ENCODE data around the gene ANP32A.
A peak's percentile ranks its signal among the peaks of the same experiment; 100 is the strongest.

The ANP32A gene

GRCh38 chr15:68775236-68775577 lies 45.5 kb downstream of the ANP32A start:
- H3K4me3 ChIP-seq (replicated peaks; ENCODE audit: low read depth, low read length), result no peak overlapping the region
- TF ChIP-seq CTCF (IDR thresholded peaks at IDR 0.05; ENCODE audit: low read length, missing control alignments), result no peak
- DNase-seq (ENCODE audit: low read depth), result no peak

- no peak overlapping the region for H3K4me3 ChIP-seq (replicated peaks; ENCODE audit: low read depth, low read length)
- DNase-seq (ENCODE audit: low read depth), result peak; percentile 65
- TF ChIP-seq CTCF (IDR thresholded peaks at IDR 0.05; ENCODE audit: low read length, missing control alignments), result no peak
These were observed 46.0 kb downstream of the ANP32A start for GRCh38 chr15:68774521-68775235.

DNA sequence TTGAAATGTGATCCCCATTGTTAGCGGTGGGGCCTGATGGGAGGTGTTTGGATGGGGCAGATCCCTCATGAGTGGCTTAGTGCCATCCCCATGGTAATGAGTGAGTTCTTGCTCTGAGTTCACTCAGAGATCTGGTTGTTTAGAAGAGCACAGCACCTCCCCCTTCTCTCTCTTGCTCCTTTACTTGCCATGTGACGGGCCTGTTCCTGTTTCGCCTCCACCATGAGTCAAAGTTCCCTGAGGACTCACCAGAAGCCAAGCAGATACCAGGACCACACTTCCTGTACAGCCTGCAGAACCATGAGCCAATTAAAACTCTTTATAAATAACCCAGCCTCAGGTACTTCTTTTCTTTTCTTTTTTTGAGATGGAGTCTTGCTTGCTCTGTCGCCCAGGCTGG lies 46.6 kb downstream of the ANP32A start:
- H3K4me3 ChIP-seq (replicated peaks; ENCODE audit: low read depth, low read length), result no peak overlapping the region
- DNase-seq (ENCODE audit: low read depth), result no peak
- TF ChIP-seq CTCF (IDR thresholded peaks at IDR 0.05; ENCODE audit: low read length, missing control alignments), result no peak

DNA sequence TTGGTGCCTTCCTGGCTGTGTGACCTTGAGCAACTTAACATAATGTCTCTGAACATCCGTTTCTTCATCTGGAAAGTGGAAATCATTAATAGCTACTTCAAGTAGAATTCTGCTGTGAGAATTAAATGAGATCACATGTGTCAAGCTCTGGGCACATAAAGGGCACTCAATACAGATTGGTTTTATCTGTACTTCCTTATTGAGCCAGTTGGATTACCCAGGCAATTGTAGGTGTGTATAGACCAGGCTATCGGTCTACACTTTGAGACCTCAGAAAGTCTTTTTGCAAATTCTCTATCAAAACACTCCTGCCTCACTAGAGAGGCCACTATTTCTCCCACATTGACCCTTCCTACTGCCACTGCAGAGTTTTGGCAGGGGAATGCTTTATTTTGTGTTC lies 47.7 kb downstream of the ANP32A start:
- TF ChIP-seq CTCF (IDR thresholded peaks at IDR 0.05; ENCODE audit: low read length, missing control alignments), result no peak
- no peak for DNase-seq (ENCODE audit: low read depth)
- H3K4me3 ChIP-seq (replicated peaks; ENCODE audit: low read depth, low read length), result no peak overlapping the region

DNA sequence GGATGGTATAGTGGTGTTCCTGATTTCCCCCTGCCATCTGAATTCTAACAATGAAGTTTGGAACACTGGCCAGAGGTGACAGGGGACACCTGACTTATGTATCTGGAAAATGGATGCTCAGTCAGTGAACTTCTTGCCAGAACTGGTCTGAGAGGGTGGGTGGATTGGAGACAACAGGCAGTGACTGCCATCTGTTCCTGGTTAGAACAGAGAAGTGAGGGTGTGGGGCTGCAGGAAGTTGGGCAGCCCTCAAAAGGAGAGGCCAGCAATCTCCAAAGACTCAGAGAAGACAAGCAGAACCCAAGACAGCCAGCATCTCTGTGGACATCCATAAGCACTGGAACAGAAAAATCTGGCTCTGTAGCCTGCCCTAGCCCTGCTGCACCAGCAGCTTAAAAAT lies 50.5 kb downstream of the ANP32A start:
- no peak for TF ChIP-seq CTCF (IDR thresholded peaks at IDR 0.05; ENCODE audit: low read length, missing control alignments)
- H3K4me3 ChIP-seq (replicated peaks; ENCODE audit: low read depth, low read length), result no peak overlapping the region
- no peak for DNase-seq (ENCODE audit: low read depth)

DNA sequence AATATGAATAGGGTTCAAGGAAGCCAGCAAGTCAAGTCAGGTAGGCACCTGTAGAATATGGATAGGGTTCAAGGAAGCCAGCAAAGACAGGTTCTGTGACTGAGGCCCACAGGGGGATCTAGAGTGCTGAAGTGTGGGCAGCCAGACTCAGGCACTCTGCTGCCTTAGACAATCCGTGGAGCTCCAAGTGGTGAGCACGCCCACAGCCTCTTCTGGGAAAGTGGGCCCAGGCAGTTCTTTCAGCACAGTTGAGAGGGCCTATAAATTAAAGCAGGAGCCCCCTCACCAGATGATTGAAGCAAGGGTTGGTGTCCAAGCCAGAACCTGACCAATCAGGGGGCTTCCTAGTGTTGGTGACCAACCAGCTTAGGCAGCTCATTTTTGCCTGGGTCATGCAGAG lies 51.0 kb downstream of the ANP32A start:
- TF ChIP-seq CTCF (IDR thresholded peaks at IDR 0.05; ENCODE audit: low read length, missing control alignments), result no peak
- H3K4me3 ChIP-seq (replicated peaks; ENCODE audit: low read depth, low read length), result no peak overlapping the region
- no peak for DNase-seq (ENCODE audit: low read depth)

- no peak overlapping the region for H3K4me3 ChIP-seq (replicated peaks; ENCODE audit: low read depth, low read length)
- TF ChIP-seq CTCF (IDR thresholded peaks at IDR 0.05; ENCODE audit: low read length, missing control alignments), result no peak
- DNase-seq (ENCODE audit: low read depth), result no peak
These were observed 52.4 kb downstream of the ANP32A start for GRCh38 chr15:68768321-68768720.
